Measurements from ENCODE around the gene MAP3K10.

Gene MAP3K10

DNA sequence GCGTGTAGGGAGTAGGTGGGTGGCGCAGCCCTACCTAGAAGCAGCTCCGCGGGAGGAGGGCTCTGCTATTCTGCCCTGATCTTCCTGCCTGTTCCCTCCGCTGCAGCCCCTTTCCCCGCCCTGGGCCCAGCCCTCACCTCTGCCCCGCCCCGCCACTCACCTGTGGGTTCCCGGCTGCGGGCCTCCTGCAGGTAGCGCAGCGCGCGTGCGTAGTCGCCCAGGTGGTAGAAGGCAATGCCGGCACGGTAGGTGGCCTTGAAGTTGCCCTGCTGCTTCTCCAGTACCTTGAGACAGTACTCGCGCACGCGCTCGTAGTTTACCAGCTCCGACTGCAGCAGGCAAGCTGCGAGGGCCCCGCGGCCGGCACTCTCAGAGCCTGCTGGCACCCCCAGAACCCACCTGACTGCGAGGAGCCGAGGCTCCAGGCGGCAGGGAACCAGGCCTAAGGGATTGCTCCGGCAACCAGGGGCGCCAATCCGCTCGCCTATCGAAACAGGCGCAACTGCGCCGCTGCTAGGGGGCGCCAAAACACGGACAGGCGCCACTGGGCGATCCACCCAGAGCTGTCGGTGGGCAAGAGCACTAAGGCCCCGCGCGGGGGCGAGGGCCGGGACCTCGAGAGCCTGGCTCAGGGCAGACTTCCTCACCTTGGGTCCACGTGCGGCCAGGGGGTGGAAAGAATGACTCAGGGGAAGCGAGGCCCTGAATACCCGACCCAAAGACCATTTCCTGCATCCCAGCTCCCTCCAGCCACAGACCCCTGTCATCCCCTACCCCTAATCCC is 26.0 kb downstream of the MAP3K10 start (continued):
- TF ChIP-seq, protein P1, sequence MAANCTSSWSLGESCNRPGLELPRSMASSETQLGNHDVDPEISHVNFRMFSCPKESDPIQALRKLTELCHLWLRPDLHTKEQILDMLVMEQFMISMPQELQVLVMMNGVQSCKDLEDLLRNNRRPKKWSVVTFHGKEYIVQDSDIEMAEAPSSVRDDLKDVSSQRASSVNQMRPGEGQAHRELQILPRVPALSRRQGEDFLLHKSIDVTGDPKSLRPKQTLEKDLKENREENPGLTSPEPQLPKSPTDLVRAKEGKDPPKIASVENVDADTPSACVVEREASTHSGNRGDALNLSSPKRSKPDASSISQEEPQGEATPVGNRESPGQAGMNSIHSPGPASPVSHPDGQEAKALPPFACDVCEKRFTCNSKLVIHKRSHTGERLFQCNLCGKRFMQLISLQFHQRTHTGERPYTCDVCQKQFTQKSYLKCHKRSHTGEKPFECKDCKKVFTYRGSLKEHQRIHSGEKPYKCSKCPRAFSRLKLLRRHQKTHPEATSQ (tag by site-specific recombination; IDR thresholded peaks at IDR 0.05) = no peak
- TF ChIP-seq ZNF302 (tag by site-specific recombination; IDR thresholded peaks at IDR 0.05; ENCODE audit: low read depth) = no peak
- peak; percentile 98 for TF ChIP-seq ZNF335 (tag by site-specific recombination; conservative IDR thresholded peaks at IDR 0.05)
- no peak for TF ChIP-seq ZNF274 (IDR thresholded peaks at IDR 0.05; ENCODE audit: low read length)
- TF ChIP-seq ZNF274 (tag by site-specific recombination; IDR thresholded peaks at IDR 0.05; ENCODE audit: borderline replicate concordance) = no peak
- TF ChIP-seq SP3 (tag by site-specific recombination; IDR thresholded peaks at IDR 0.05) = peak; percentile 61
- TF ChIP-seq, protein P2, sequence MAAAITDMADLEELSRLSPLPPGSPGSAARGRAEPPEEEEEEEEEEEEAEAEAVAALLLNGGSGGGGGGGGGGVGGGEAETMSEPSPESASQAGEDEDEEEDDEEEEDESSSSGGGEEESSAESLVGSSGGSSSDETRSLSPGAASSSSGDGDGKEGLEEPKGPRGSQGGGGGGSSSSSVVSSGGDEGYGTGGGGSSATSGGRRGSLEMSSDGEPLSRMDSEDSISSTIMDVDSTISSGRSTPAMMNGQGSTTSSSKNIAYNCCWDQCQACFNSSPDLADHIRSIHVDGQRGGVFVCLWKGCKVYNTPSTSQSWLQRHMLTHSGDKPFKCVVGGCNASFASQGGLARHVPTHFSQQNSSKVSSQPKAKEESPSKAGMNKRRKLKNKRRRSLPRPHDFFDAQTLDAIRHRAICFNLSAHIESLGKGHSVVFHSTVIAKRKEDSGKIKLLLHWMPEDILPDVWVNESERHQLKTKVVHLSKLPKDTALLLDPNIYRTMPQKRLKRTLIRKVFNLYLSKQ (tag by site-specific recombination; IDR thresholded peaks at IDR 0.05; ENCODE audit: borderline replicate concordance) = no peak
- no peak for TF ChIP-seq ZNF544 (tag by site-specific recombination; IDR thresholded peaks at IDR 0.05)
- TF ChIP-seq, protein P3, sequence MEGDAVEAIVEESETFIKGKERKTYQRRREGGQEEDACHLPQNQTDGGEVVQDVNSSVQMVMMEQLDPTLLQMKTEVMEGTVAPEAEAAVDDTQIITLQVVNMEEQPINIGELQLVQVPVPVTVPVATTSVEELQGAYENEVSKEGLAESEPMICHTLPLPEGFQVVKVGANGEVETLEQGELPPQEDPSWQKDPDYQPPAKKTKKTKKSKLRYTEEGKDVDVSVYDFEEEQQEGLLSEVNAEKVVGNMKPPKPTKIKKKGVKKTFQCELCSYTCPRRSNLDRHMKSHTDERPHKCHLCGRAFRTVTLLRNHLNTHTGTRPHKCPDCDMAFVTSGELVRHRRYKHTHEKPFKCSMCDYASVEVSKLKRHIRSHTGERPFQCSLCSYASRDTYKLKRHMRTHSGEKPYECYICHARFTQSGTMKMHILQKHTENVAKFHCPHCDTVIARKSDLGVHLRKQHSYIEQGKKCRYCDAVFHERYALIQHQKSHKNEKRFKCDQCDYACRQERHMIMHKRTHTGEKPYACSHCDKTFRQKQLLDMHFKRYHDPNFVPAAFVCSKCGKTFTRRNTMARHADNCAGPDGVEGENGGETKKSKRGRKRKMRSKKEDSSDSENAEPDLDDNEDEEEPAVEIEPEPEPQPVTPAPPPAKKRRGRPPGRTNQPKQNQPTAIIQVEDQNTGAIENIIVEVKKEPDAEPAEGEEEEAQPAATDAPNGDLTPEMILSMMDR (tag by site-specific recombination; IDR thresholded peaks at IDR 0.05) = peak; percentile 92
- TF ChIP-seq, protein P4, sequence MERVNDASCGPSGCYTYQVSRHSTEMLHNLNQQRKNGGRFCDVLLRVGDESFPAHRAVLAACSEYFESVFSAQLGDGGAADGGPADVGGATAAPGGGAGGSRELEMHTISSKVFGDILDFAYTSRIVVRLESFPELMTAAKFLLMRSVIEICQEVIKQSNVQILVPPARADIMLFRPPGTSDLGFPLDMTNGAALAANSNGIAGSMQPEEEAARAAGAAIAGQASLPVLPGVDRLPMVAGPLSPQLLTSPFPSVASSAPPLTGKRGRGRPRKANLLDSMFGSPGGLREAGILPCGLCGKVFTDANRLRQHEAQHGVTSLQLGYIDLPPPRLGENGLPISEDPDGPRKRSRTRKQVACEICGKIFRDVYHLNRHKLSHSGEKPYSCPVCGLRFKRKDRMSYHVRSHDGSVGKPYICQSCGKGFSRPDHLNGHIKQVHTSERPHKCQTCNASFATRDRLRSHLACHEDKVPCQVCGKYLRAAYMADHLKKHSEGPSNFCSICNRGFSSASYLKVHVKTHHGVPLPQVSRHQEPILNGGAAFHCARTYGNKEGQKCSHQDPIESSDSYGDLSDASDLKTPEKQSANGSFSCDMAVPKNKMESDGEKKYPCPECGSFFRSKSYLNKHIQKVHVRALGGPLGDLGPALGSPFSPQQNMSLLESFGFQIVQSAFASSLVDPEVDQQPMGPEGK (tag by site-specific recombination; IDR thresholded peaks at IDR 0.05) = peak; percentile 69
- TF ChIP-seq, protein P5, sequence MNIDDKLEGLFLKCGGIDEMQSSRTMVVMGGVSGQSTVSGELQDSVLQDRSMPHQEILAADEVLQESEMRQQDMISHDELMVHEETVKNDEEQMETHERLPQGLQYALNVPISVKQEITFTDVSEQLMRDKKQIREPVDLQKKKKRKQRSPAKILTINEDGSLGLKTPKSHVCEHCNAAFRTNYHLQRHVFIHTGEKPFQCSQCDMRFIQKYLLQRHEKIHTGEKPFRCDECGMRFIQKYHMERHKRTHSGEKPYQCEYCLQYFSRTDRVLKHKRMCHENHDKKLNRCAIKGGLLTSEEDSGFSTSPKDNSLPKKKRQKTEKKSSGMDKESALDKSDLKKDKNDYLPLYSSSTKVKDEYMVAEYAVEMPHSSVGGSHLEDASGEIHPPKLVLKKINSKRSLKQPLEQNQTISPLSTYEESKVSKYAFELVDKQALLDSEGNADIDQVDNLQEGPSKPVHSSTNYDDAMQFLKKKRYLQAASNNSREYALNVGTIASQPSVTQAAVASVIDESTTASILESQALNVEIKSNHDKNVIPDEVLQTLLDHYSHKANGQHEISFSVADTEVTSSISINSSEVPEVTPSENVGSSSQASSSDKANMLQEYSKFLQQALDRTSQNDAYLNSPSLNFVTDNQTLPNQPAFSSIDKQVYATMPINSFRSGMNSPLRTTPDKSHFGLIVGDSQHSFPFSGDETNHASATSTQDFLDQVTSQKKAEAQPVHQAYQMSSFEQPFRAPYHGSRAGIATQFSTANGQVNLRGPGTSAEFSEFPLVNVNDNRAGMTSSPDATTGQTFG (tag by site-specific recombination; IDR thresholded peaks at IDR 0.05; ENCODE audit: borderline replicate concordance) = 0 out of 2 replicates have a peak, but pooled peaks have one; percentile 42
- no peak for TF ChIP-seq ZNF404 (tag by site-specific recombination; IDR thresholded peaks at IDR 0.05)
- peak; percentile 34; the same call in 1 of the 2 replicates for TF ChIP-seq KLF10 (tag by site-specific recombination; IDR thresholded peaks at IDR 0.05)
- no peak for TF ChIP-seq HOXA7 (CRISPR knock-in tag; IDR thresholded peaks at IDR 0.05; ENCODE audit: borderline replicate concordance)
- TF ChIP-seq ZNF184 (tag by site-specific recombination; IDR thresholded peaks at IDR 0.05) = no peak
- peak; percentile 69; the same call in 1 of the 2 replicates for TF ChIP-seq SP2 (tag by site-specific recombination; IDR thresholded peaks at IDR 0.05)
- TF ChIP-seq, protein P6, sequence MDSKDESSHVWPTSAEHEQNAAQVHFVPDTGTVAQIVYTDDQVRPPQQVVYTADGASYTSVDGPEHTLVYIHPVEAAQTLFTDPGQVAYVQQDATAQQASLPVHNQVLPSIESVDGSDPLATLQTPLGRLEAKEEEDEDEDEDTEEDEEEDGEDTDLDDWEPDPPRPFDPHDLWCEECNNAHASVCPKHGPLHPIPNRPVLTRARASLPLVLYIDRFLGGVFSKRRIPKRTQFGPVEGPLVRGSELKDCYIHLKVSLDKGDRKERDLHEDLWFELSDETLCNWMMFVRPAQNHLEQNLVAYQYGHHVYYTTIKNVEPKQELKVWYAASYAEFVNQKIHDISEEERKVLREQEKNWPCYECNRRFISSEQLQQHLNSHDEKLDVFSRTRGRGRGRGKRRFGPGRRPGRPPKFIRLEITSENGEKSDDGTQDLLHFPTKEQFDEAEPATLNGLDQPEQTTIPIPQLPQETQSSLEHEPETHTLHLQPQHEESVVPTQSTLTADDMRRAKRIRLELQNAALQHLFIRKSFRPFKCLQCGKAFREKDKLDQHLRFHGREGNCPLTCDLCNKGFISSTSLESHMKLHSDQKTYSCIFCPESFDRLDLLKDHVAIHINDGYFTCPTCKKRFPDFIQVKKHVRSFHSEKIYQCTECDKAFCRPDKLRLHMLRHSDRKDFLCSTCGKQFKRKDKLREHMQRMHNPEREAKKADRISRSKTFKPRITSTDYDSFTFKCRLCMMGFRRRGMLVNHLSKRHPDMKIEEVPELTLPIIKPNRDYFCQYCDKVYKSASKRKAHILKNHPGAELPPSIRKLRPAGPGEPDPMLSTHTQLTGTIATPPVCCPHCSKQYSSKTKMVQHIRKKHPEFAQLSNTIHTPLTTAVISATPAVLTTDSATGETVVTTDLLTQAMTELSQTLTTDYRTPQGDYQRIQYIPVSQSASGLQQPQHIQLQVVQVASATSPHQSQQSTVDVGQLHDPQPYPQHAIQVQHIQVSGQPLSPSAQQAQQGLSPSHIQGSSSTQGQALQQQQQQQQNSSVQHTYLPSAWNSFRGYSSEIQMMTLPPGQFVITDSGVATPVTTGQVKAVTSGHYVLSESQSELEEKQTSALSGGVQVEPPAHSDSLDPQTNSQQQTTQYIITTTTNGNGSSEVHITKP (tag by site-specific recombination; IDR thresholded peaks at IDR 0.05) = peak; percentile 86
- peak; percentile 45; the same call in 1 of the 2 replicates for TF ChIP-seq ZNF24 (tag by site-specific recombination; IDR thresholded peaks at IDR 0.05)
- peak; percentile 37; the same call in 1 of the 2 replicates for TF ChIP-seq ZNF76 (tag by site-specific recombination; IDR thresholded peaks at IDR 0.05; ENCODE audit: borderline replicate concordance, low read depth)
- no peak; the same call in 1 of the 2 replicates for TF ChIP-seq ZNF366 (tag by site-specific recombination; conservative IDR thresholded peaks at IDR 0.05)
- no peak for TF ChIP-seq ZNF521 (tag by site-specific recombination; IDR thresholded peaks at IDR 0.05)
- TF ChIP-seq, protein P7, sequence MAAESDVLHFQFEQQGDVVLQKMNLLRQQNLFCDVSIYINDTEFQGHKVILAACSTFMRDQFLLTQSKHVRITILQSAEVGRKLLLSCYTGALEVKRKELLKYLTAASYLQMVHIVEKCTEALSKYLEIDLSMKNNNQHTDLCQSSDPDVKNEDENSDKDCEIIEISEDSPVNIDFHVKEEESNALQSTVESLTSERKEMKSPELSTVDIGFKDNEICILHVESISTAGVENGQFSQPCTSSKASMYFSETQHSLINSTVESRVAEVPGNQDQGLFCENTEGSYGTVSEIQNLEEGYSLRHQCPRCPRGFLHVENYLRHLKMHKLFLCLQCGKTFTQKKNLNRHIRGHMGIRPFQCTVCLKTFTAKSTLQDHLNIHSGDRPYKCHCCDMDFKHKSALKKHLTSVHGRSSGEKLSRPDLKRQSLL (tag by site-specific recombination; IDR thresholded peaks at IDR 0.05) = no peak
